ENCODE results near the gene CCDC77.

DNA sequence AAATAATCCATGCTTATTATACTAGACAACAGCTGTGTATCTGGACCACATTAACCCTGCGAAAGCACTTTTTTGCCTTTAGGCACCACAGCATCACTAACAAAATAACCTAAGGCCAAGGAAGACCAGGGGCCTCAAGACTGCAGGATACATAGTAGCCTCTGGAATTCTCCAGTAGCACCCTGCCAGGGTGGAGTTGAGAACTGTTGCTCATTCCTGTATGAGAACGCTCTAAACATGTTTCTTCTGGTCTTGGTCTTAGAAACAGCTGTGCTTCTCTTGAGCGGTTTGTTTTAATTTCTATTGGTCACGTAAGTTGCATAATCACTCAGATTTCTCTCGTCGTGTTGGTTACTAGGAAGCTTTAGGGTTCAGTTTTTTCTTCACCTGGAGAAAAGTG, 66.1 kb downstream of the CCDC77 start:
- TF ChIP-seq, protein P1, sequence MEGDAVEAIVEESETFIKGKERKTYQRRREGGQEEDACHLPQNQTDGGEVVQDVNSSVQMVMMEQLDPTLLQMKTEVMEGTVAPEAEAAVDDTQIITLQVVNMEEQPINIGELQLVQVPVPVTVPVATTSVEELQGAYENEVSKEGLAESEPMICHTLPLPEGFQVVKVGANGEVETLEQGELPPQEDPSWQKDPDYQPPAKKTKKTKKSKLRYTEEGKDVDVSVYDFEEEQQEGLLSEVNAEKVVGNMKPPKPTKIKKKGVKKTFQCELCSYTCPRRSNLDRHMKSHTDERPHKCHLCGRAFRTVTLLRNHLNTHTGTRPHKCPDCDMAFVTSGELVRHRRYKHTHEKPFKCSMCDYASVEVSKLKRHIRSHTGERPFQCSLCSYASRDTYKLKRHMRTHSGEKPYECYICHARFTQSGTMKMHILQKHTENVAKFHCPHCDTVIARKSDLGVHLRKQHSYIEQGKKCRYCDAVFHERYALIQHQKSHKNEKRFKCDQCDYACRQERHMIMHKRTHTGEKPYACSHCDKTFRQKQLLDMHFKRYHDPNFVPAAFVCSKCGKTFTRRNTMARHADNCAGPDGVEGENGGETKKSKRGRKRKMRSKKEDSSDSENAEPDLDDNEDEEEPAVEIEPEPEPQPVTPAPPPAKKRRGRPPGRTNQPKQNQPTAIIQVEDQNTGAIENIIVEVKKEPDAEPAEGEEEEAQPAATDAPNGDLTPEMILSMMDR (IDR thresholded peaks at IDR 0.05): no peak
- no peak for TF ChIP-seq EP300 (IDR thresholded peaks at IDR 0.05)

Data from ovary (tissue), 3 donors.